GM20000 (cell line): ENCODE results near the gene CCL23.

Source experiments
- DNase-seq: peaks from one replicate; pipeline ENCODE4 v3.0.0; 2012; ENCODE audit warnings: low spot score
- CTCF ChIP-seq: IDR thresholded peaks from 2 replicates; pipeline ENCODE4 v1.5.1; 2012; ENCODE audit warnings: mild to moderate bottlenecking, control low read depth; ENCODE audit errors: extremely low read depth, missing control alignments

CCL23 gene

DNA sequence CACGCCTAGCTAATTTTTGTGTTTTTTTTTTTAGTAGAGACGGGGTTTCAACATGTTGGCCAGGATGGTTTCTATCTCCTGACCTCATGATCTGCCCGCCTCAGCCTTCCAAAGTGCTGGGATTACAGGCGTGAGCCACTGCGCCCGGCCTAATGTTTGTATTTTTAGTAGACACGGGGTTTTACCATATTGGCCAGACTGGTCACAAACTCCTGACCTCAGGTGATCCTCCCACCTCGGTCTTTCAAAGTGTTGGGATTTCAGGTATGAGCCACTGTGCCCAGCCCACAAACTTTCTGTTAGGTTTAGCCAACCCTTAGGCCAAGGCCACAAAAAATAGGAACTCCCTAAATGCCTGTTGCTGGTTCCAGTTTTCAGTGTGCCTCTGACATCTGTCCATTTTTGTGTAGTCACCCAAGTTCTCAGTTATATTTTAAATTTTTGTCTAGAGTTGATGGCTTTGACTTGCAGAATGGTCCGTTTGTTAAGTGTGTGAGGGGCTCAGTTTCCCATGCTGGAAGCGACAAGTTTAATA, 49.2 kb downstream of the CCL23 start:
- no peak for DNase-seq

GRCh38 chr17:35965272-35965671, 52.5 kb downstream of the CCL23 start:
- no peak for TF ChIP-seq CTCF
- DNase-seq, result no peak

More for the DNA sequence above, 49.2 kb downstream of the CCL23 start:
- no peak for TF ChIP-seq CTCF

DNA sequence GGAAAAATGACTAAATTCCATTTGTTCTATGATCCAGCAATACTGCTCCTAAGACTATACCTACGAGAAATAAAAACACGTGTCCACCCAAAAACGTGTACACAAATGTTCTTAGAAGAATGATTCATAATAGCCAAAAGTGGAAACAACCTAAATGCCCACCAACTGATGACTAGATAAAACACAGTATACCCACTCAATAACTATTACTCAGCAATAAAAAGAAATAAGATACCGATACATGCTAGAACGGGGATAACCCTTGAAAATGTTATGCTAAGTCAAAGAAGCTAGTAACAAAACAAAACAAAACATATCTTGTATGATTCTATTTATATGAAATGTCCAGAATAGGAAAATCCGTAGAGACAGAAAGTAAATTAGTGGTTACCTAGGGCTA, 54.1 kb downstream of the CCL23 start:
- DNase-seq, result no peak
- no peak for TF ChIP-seq CTCF
